Thyroid gland (tissue), 4 donors: Measurements from ENCODE around the gene DENND2D. TPM values are rescaled to one million over a fixed set of nuclear protein-coding genes. Genes with fewer than 3 reads are reported as not detected.

Source experiments
- DNase-seq, 2 donors: peaks; one replicate each; pipeline ENCODE4 v3.0.0-alpha.2; 2019
- H3K27ac ChIP-seq, 3 donors: fragments of 200-600 bp; sonication (generic); 1 replicate in 2 of 3; 2 replicates in 1 of 3; pipeline ENCODE4 v1.5.1; 2016 to 2019; ENCODE audit warnings: mild to moderate bottlenecking in 1 of 3, moderate library complexity in 1 of 3
- H3K27me3 ChIP-seq: fragments of 200-600 bp; sonication (generic); one replicate; pipeline ENCODE4 v1.5.1; 2019
- H3K36me3 ChIP-seq, 2 donors: fragments of 200-600 bp; sonication (generic); one replicate each; pipeline ENCODE4 v1.5.1; 2016 to 2019
- H3K4me1 ChIP-seq, 2 donors: fragments of 200-600 bp; sonication (generic); one replicate each; pipeline ENCODE4 v1.5.1; 2017 to 2019
- H3K4me3 ChIP-seq, 3 donors: fragments of 200-600 bp; sonication (generic); replicated peaks in 1 of 3; 1 replicate in 2 of 3; 2 replicates in 1 of 3; pipeline ENCODE4 v1.5.1; 2016; ENCODE audit warnings: mild to moderate bottlenecking in 1 of 3
- H3K9me3 ChIP-seq: fragments of 200-600 bp; sonication (generic); one replicate; pipeline ENCODE4 v1.5.1; 2017
- POLR2A ChIP-seq, 2 donors: fragments of 450-650 bp; IDR thresholded peaks; one replicate each; pipeline ENCODE4 v1.6.1; 2017; ENCODE audit warnings: antibody characterized with exemption in 2 of 2, mild to moderate bottlenecking in 2 of 2, moderate library complexity in 1 of 2
- WGBS, 2 donors: methylation state at CpG; one replicate each; pipeline ENCODE4 v1.1.5; 2017; 5-methylcytosine and 5-hydroxymethylcytosine counted together
- intact Hi-C: fragments of 100-400 bp; cut with DNase I; formaldehyde crosslinking; loops from one replicate; pipeline ENCODE4 v1.15.1; 2023
- total RNA-seq, 4 donors: library from RNA; depleted of rRNA; stranded (reverse); fragments of >200 nt; gene quantifications; one replicate each; pipeline ENCODE4 v1.2.3, GENCODE V29; 2016
- TF ChIP-seq, protein P1 (sequence below), 6 experiments: fragments of 200-600 bp in 3 of 6; fragments of 450-650 bp in 3 of 6; sonication (generic) in 3 of 6; IDR thresholded peaks; one replicate each; pipeline ENCODE4 v1.5.1; 2016 to 2019; ENCODE audit warnings: antibody characterized with exemption in 6 of 6, mild to moderate bottlenecking in 2 of 6, inconsistent platforms in 1 of 6, moderate library complexity in 1 of 6

Gene DENND2D
- total RNA-seq, 4 donors from 2014 or later: 45.1 to 53.3 (median 49.4) TPM

DNA sequence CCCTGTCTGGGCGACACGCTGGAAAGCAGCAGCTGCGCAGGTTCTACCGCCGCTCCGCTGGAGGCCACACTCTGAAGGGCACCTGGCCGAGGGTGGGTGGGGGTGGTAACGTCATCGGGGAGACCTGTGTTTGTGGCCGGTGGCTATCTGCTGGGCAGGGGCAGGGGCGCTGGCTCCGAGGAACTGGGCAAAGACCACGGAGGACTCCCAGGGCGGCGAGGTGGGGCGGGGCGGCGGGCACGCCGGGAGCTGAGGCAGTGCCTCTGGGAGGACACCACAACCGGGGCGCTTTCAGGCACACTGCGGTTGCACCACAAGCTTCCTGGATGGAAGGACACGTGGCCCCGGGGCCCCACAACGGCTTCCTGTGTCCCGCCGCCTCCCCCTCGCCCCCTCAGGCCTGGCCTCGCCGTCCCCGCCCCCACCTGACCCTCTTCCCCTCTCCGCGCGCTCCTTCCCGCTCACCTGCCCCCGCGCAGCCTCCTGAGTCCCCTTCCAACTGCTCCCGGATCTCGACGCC, 3.3 kb upstream of the DENND2D start:
- H3K27ac ChIP-seq: peak overlapping the region; percentile 43 to 89 (median 86)

DNA sequence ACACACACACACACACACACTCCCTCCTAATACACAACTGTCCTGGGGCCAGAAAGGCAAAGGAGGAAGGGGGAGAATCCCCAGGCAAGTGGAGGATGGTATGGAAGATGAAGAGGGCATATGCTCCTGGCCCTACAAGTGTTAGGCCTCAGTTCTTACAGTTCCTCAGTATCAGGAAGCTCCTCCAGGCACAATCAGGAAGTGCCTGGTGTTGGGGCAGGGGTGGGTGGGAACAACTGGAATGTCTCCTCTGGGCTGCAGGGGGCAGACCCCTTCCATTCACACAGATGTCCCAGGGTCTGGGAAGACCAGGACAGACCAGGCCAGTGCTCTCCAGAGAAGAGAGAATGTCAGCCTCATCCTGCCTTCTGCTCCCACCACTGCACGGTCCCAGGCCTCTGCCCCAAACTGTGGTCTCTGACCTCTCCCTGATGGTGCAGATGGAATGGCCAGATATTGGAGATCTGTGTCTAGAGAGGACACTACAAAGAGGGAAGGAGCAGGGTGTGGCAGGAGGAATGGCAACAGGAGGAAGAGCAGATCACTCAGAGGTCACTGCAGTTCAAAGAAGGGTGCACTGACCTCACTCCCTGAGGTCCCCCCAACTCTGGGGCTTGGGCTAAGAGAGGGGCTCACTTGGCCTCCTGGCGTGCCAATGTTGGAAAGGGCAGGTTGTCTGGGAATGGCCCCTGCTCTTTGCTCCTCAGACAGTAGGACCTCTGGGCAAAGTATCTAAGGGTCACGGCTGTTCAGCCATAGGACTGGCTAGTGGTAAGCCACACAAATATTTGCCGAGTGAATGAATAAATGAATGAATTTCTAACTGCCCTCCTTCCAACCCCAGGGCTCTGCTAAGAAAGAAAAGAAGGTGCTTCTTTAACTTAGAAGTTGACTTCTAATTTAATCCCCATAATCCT, 2.5 kb upstream of the DENND2D start:
- peak overlapping the region; percentile 43 to 89 (median 86) for H3K27ac ChIP-seq
- DNase-seq: no peak
- intact Hi-C loops: no loop called here

More for the DNA sequence above, 3.3 kb upstream of the DENND2D start:
- peaks cover 21 to 32% of the 10 kb centered on the region in 2 donors for H3K4me1 ChIP-seq
- H3K27me3 ChIP-seq: no peaks in the 10 kb centered on the region
- peak; percentile 81 to 85 for DNase-seq
- no peaks in the 10 kb centered on the region for H3K9me3 ChIP-seq
- 9 to 25% methylated on average over 17 to 29 of the region's 41 CpGs for WGBS, 2 donors
- H3K36me3 ChIP-seq: no peaks in the 10 kb centered on the region
- peak overlapping the region; percentile 34 to 84 (median 70) for H3K4me3 ChIP-seq
- TF ChIP-seq, protein P1, sequence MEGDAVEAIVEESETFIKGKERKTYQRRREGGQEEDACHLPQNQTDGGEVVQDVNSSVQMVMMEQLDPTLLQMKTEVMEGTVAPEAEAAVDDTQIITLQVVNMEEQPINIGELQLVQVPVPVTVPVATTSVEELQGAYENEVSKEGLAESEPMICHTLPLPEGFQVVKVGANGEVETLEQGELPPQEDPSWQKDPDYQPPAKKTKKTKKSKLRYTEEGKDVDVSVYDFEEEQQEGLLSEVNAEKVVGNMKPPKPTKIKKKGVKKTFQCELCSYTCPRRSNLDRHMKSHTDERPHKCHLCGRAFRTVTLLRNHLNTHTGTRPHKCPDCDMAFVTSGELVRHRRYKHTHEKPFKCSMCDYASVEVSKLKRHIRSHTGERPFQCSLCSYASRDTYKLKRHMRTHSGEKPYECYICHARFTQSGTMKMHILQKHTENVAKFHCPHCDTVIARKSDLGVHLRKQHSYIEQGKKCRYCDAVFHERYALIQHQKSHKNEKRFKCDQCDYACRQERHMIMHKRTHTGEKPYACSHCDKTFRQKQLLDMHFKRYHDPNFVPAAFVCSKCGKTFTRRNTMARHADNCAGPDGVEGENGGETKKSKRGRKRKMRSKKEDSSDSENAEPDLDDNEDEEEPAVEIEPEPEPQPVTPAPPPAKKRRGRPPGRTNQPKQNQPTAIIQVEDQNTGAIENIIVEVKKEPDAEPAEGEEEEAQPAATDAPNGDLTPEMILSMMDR (IDR thresholded peaks at IDR 0.05): no peak
- TF ChIP-seq POLR2A (IDR thresholded peaks at IDR 0.05): peak in 1 of 2 donors; percentile 1
- intact Hi-C loops: no loop called here

DNA sequence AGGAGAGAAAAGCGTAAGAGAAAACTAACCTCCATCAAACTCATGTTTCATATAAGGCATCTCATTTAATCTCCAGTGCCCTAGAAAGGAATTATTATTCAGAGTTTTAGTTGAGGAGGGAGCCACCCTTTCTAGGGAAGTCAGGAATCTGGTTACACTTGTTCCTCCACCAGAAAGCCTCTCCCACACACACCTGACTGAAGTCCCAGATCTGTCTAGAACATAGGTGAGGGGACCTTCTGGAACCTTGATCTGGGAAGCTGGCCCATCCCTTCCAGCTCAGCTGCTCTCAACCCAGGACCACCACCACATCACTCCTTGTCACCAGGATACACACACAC, 1.9 kb upstream of the DENND2D start:
- intact Hi-C loops: no loop called here
- Histone ChIP-seq H3K4me3 (no peak overlapping the region), H3K36me3 (peaks cover 3 to 9% of the 10 kb centered on the region in 2 donors), H3K27me3 (no peaks in the 10 kb centered on the region), H3K9me3 (no peaks in the 10 kb centered on the region), H3K27ac (peak overlapping the region in 1 of 3 donors; percentile 26), H3K4me1 (peaks cover 21 to 32% of the 10 kb centered on the region in 2 donors)
- TF ChIP-seq, protein P1 (IDR thresholded peaks at IDR 0.05): no peak
- peak in 1 of 2 donors; percentile 13 for TF ChIP-seq POLR2A (IDR thresholded peaks at IDR 0.05)
- DNase-seq: no peak
- WGBS, 2 donors: 97 to 98% methylated on average over 1 of the region's 1 CpG

More for the DNA sequence above, 2.5 kb upstream of the DENND2D start:
- Histone ChIP-seq H3K36me3 (peaks cover 0 to 2% of the 10 kb centered on the region in 2 donors), H3K27me3 (no peaks in the 10 kb centered on the region), H3K9me3 (no peaks in the 10 kb centered on the region), H3K4me1 (peaks cover 21 to 32% of the 10 kb centered on the region in 2 donors), H3K4me3 (peak overlapping the region in 1 of 3 donors; percentile 70)
- no peak for TF ChIP-seq POLR2A (IDR thresholded peaks at IDR 0.05)
- TF ChIP-seq, protein P1 (IDR thresholded peaks at IDR 0.05): no peak
- WGBS, 2 donors: 71 to 80% methylated on average over 3 to 4 of the region's 4 CpGs

DNA sequence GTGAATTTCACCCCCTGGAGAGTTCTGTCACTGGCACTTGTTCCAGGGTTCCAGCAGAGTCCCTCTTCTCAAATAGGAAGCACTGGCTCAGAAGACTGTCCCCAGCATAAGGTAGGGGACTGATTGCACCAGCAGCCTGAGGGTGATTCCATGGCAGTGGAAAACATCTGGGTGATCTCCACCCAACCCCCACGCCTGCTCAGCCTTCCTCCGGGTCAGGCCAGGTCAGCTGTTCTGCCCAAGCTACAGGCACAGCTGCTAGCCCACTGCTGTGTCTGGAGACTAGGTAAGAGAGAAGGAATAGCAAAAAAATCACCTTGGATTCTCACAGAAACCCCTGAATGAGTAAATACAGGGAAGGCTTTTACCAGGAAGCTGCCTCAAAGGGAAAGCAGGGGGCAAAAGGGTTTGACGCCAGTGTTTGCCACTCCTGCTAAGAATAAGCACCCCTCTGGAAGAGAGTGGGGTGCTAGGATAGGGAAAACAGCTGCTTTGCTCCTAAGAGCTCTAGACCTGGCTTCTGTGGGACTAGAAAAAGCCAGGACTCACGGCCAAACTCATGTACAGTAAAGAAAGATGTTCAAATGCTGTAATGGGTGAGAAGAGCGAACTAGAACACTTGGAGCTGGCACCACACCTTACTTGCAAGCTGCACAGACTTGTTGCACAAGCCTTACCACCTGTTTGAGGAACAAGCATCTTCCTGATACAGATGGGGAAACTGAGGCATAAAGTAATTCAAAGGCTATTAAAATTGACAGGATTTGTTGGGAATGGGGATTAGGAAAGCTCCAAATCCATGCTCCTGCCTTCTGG, 1.0 kb upstream of the DENND2D start:
- intact Hi-C loops: no loop called here
- WGBS, 2 donors: 77 to 81% methylated on average over 5 of the region's 5 CpGs
- DNase-seq: no peak
- peaks cover 21 to 32% of the 10 kb centered on the region in 2 donors for H3K4me1 ChIP-seq
- H3K27ac ChIP-seq: peak overlapping the region in 1 of 3 donors; percentile 15
- H3K9me3 ChIP-seq: no peaks in the 10 kb centered on the region
- peaks cover 3 to 13% of the 10 kb centered on the region in 2 donors for H3K36me3 ChIP-seq
- no peaks in the 10 kb centered on the region for H3K27me3 ChIP-seq
- TF ChIP-seq, protein P1 (IDR thresholded peaks at IDR 0.05): no peak
- no peak for TF ChIP-seq POLR2A (IDR thresholded peaks at IDR 0.05)
- no peak overlapping the region for H3K4me3 ChIP-seq
